IMR-90 (cell line): ENCODE results near the gene TXK. TPM values are rescaled to one million over a fixed set of nuclear protein-coding genes. Genes with fewer than 3 reads are reported as not detected.

ENCODE experiments used
- ATAC-seq: fragments of 200-7000 bp; cut with Tn5 transposase; 2 replicates; pipeline ENCODE4 v1.9.1; 2020; ENCODE audit warnings: low read depth, mild to moderate bottlenecking, moderate library complexity
- BruUV-seq: library from RNA; stranded (reverse); fragments of 400-500 nt; replicated peaks from 2 replicates; lab custom pipeline; 2021; lab: Mats Ljungman, UMichigan
- CTCF ChIA-PET: fragments of 300-600 bp; formaldehyde crosslinking; extraction: SDS; loops from one replicate; lab custom pipeline; 2021; ENCODE audit warnings: antibody characterized with exemption; lab: Yijun Ruan, JAX
- POLR2A ChIA-PET: fragments of 300-600 bp; sonication (Branson Sonifier 250); formaldehyde crosslinking; loops from one replicate; lab custom pipeline; 2022; ENCODE audit warnings: antibody characterized with exemption; ENCODE audit not compliant: unreplicated experiment; lab: Charles Lee
- DNase-seq: peaks from one replicate; pipeline ENCODE4 v3.0.0; 2013
- H2AFZ ChIP-seq: replicated peaks from 2 replicates; pipeline ENCODE3; 2013; ENCODE audit warnings: low read length, mild to moderate bottlenecking; ENCODE audit not compliant: poor library complexity
- H2AK5ac ChIP-seq: 2 replicates; pipeline ENCODE4 v1.6.1; 2013; ENCODE audit warnings: low read depth, low read length, inconsistent platforms
- H2AK9ac ChIP-seq: replicated peaks from 2 replicates; pipeline ENCODE3; 2013; ENCODE audit warnings: mild to moderate bottlenecking, low read depth, low read length, moderate library complexity; ENCODE audit not compliant: poor library complexity
- H2BK120ac ChIP-seq: 2 replicates; pipeline ENCODE4 v1.6.1; 2013; ENCODE audit warnings: low read depth, low read length, inconsistent platforms
- H2BK15ac ChIP-seq: 3 replicates; pipeline ENCODE4 v1.6.1; 2013; ENCODE audit warnings: low read depth, low read length, inconsistent platforms
- H2BK20ac ChIP-seq: 2 replicates; pipeline ENCODE4 v1.6.1; 2013; ENCODE audit warnings: low read depth, mild to moderate bottlenecking, inconsistent platforms, low read length, moderate library complexity
- H2BK5ac ChIP-seq: 2 replicates; pipeline ENCODE4 v1.6.1; 2013; ENCODE audit warnings: mild to moderate bottlenecking, low read depth, low read length, inconsistent platforms; ENCODE audit not compliant: poor library complexity, severe bottlenecking
- H3K14ac ChIP-seq: replicated peaks from 2 replicates; pipeline ENCODE4 v1.6.1; 2013; ENCODE audit warnings: low read depth, low read length, inconsistent platforms
- H3K18ac ChIP-seq: 2 replicates; pipeline ENCODE4 v1.6.1; 2013; ENCODE audit warnings: low read depth, low read length, control low read depth
- H3K23ac ChIP-seq: 2 replicates; pipeline ENCODE4 v1.6.1; 2013; ENCODE audit warnings: low read depth, low read length, inconsistent platforms
- H3K27ac ChIP-seq: 2 replicates; pipeline ENCODE4 v1.5.1; 2013; ENCODE audit warnings: mild to moderate bottlenecking, control low read depth, low read length; ENCODE audit not compliant: insufficient read depth
- H3K27me3 ChIP-seq: 2 replicates; pipeline ENCODE4 v1.6.1; 2013; ENCODE audit warnings: low read length; ENCODE audit not compliant: control insufficient read depth, insufficient read depth
- H3K36me3 ChIP-seq: 2 replicates; pipeline ENCODE4 v1.6.1; 2013; ENCODE audit warnings: low read length, mixed read lengths; ENCODE audit not compliant: control insufficient read depth, insufficient read depth
- H3K4ac ChIP-seq: 2 replicates; pipeline ENCODE4 v1.6.1; 2013; ENCODE audit warnings: low read depth, low read length, inconsistent platforms
- H3K4me1 ChIP-seq: 2 replicates; pipeline ENCODE4 v1.6.1; 2013; ENCODE audit warnings: low read length, mixed read lengths; ENCODE audit not compliant: control insufficient read depth, insufficient read depth
- H3K4me2 ChIP-seq: 2 replicates; pipeline ENCODE4 v1.6.1; 2013; ENCODE audit warnings: low read depth, mild to moderate bottlenecking, control low read depth, low read length, moderate library complexity
- H3K4me3 ChIP-seq: 2 replicates; pipeline ENCODE4 v1.5.1; 2013; ENCODE audit warnings: low read depth, mild to moderate bottlenecking, control low read depth, low read length, moderate library complexity; ENCODE audit not compliant: insufficient read depth
- H3K56ac ChIP-seq: 2 replicates; pipeline ENCODE4 v1.6.1; 2013; ENCODE audit warnings: low read length, inconsistent platforms; ENCODE audit not compliant: insufficient read depth; ENCODE audit errors: extremely low read depth
- H3K79me1 ChIP-seq, 2 experiments: 2 replicates each; pipeline ENCODE4 v1.6.1; 2013; ENCODE audit warnings: low read length in 2 of 2, inconsistent platforms in 1 of 2, low read depth in 1 of 2
- H3K9ac ChIP-seq: 2 replicates; pipeline ENCODE4 v1.6.1; 2013; ENCODE audit warnings: low read depth, low read length, control low read depth
- H3K9me1 ChIP-seq: 2 replicates; pipeline ENCODE4 v1.6.1; 2013; ENCODE audit warnings: low read length, inconsistent platforms; ENCODE audit not compliant: insufficient read depth
- H3K9me3 ChIP-seq: 2 replicates; pipeline ENCODE4 v1.6.1; 2013; ENCODE audit warnings: low read length; ENCODE audit not compliant: control insufficient read depth, insufficient read depth
- H4K20me1 ChIP-seq: 2 replicates; pipeline ENCODE4 v1.6.1; 2013; ENCODE audit warnings: low read length, inconsistent platforms; ENCODE audit not compliant: insufficient read depth
- H4K5ac ChIP-seq: 2 replicates; pipeline ENCODE4 v1.6.1; 2013; ENCODE audit warnings: mild to moderate bottlenecking, low read depth, low read length, control low read depth
- H4K8ac ChIP-seq, 2 experiments: 2 replicates each; pipeline ENCODE4 v1.6.1; 2013; ENCODE audit warnings: low read depth in 2 of 2, low read length in 2 of 2, control low read depth in 1 of 2, inconsistent platforms in 1 of 2
- H4K91ac ChIP-seq: 2 replicates; pipeline ENCODE4 v1.6.1; 2013; ENCODE audit warnings: low read depth, low read length, inconsistent platforms; ENCODE audit not compliant: insufficient read depth
- BHLHE40 ChIP-seq: fragments of 150-350 bp; IDR thresholded peaks from 2 replicates; pipeline ENCODE4 v1.6.1; 2016; ENCODE audit warnings: mild to moderate bottlenecking, low read depth, low read length
- CEBPB ChIP-seq: IDR thresholded peaks from 2 replicates; pipeline ENCODE4 v1.6.1; 2012; ENCODE audit warnings: low read depth, low read length, improper control_type of control experiment
- CHD1 ChIP-seq: IDR thresholded peaks from 2 replicates; pipeline ENCODE4 v1.6.1; 2012; ENCODE audit warnings: low read depth, low read length, improper control_type of control experiment
- CTCF ChIP-seq: conservative IDR thresholded peaks from 2 replicates; pipeline ENCODE4 v1.5.1; 2012; ENCODE audit warnings: mild to moderate bottlenecking, low read depth, low read length, improper control_type of control experiment
- ELK1 ChIP-seq: fragments of 150-350 bp; IDR thresholded peaks from 2 replicates; pipeline ENCODE4 v1.6.1; 2016; ENCODE audit warnings: low read depth, mild to moderate bottlenecking, low read length, moderate library complexity, borderline replicate concordance
- FOS ChIP-seq: fragments of 150-350 bp; IDR thresholded peaks from 2 replicates; pipeline ENCODE4 v1.6.1; 2016; ENCODE audit warnings: low read depth, low read length
- MAFK ChIP-seq: IDR thresholded peaks from 2 replicates; pipeline ENCODE4 v1.6.1; 2012; ENCODE audit warnings: low read depth, low read length, improper control_type of control experiment
- MAZ ChIP-seq: IDR thresholded peaks from 2 replicates; pipeline ENCODE4 v1.6.1; 2012; ENCODE audit warnings: low read depth, mild to moderate bottlenecking, low read length, improper control_type of control experiment, moderate library complexity, borderline replicate concordance
- MXI1 ChIP-seq: IDR thresholded peaks from 2 replicates; pipeline ENCODE4 v1.6.1; 2012; ENCODE audit warnings: low read depth, mild to moderate bottlenecking, low read length, moderate library complexity, borderline replicate concordance
- NFE2L2 ChIP-seq: fragments of 150-350 bp; IDR thresholded peaks from 2 replicates; pipeline ENCODE4 v1.6.1; 2016; ENCODE audit warnings: low read depth, mild to moderate bottlenecking, low read length
- POLR2A ChIP-seq: IDR thresholded peaks from 2 replicates; pipeline ENCODE4 v1.6.1; 2012; ENCODE audit warnings: mild to moderate bottlenecking, low read depth, low read length
- RAD21 ChIP-seq: IDR thresholded peaks from 2 replicates; pipeline ENCODE4 v1.6.1; 2012; ENCODE audit warnings: low read length, improper control_type of control experiment
- RCOR1 ChIP-seq: IDR thresholded peaks from 2 replicates; pipeline ENCODE4 v1.6.1; 2012; ENCODE audit warnings: mild to moderate bottlenecking, low read length, improper control_type of control experiment; ENCODE audit not compliant: insufficient replicate concordance
- RFX5 ChIP-seq: IDR thresholded peaks from 2 replicates; pipeline ENCODE4 v1.8.0; 2012; ENCODE audit warnings: low read depth, mild to moderate bottlenecking, low read length, moderate library complexity
- SMC3 ChIP-seq: fragments of 150-350 bp; IDR thresholded peaks from 2 replicates; pipeline ENCODE4 v1.6.1; 2016; ENCODE audit warnings: low read depth, mild to moderate bottlenecking, antibody characterized with exemption, low read length, moderate library complexity
- USF2 ChIP-seq: fragments of 150-350 bp; IDR thresholded peaks from 2 replicates; pipeline ENCODE4 v1.6.1; 2017; ENCODE audit warnings: mild to moderate bottlenecking, antibody characterized with exemption, low read length, low read depth
- WGBS, 2 experiments: methylation state at CpG; one replicate each; pipeline versions ENCODE4 v1.1.5 to v1.1.7; 2013; ENCODE audit warnings: missing lambda C conversion rate in 2 of 2; ENCODE audit not compliant: insufficient read length in 1 of 2; ENCODE audit errors: extremely low coverage in 2 of 2; 5-methylcytosine and 5-hydroxymethylcytosine counted together
- dilution Hi-C: fragments of 300-500 bp; cut with HindIII; formaldehyde crosslinking; loops from one replicate; pipeline ENCODE4 v1.14.3; 2018; ENCODE audit warnings: low sequenced_read_pairs; ENCODE audit not compliant: unreplicated experiment
- in situ Hi-C: fragments of 300-500 bp; cut with MboI; formaldehyde crosslinking; loops from 3 replicates; pipeline ENCODE4 v1.14.3; 2019; ENCODE audit warnings: low sequenced_read_pairs, inconsistent platforms, mixed read lengths
- intact Hi-C: fragments of 100-400 bp; cut with micrococcal nuclease; formaldehyde crosslinking; loops from 2 replicates; pipeline ENCODE4 v1.10.0; 2022
- polyA plus RNA-seq, 3 experiments: library from polyadenylated mRNA; depleted of rRNA; stranded (reverse); fragments of >200 nt; gene quantifications; 2 replicates each; pipeline ENCODE4 v1.2.3, GENCODE V29; 2012; ENCODE audit warnings: low replicate concordance in 1 of 3
- total RNA-seq: library from RNA; depleted of rRNA; stranded (reverse); fragments of >200 nt; gene quantifications from 2 replicates; pipeline ENCODE4 v1.2.3, GENCODE V29; 2012

The TXK gene
- total and polyA plus RNA-seq, 2 of the 4 experiments (the other 2 are of a cell fraction): not detected

GRCh38 chr4:48126621-48127020, 7.4 kb downstream of the TXK start:
- H2AFZ ChIP-seq: no peak overlapping the region
- H4K5ac ChIP-seq: no peak overlapping the region
- H3K23ac ChIP-seq: 0 out of 2 replicates have a peak overlapping the region, but pooled peaks have one; percentile 29
- peaks cover 1% of the 10 kb centered on the region; the same call in 1 of the 2 replicates for H3K4me1 ChIP-seq
- H2BK20ac ChIP-seq: no peak overlapping the region
- H2AK5ac ChIP-seq: no peak overlapping the region; the same call in 1 of the 2 replicates
- in situ Hi-C loops: no loop called here
- no peak overlapping the region for H3K14ac ChIP-seq
- no peak overlapping the region for H2BK5ac ChIP-seq
- no peaks in the 10 kb centered on the region for H3K79me1 ChIP-seq
- no peaks in the 10 kb centered on the region for H3K36me3 ChIP-seq
- ChIA-PET CTCF (interaction anchor here (1.0 kb wide), 1 partner anchor 8 kb away, joined by 4 read pairs; no protein-coding TSS in a partner anchor), POLR2A (no interaction called here)
- H3K27ac ChIP-seq: no peak overlapping the region
- H4K20me1 ChIP-seq: no peaks in the 10 kb centered on the region
- H2AK9ac ChIP-seq: no peak overlapping the region
- peaks cover 6% of the 10 kb centered on the region; the same call in 1 of the 2 replicates for H3K9me1 ChIP-seq
- no peak overlapping the region for H3K18ac ChIP-seq
- H3K4me2 ChIP-seq: no peak overlapping the region
- WGBS, 2 experiments: no CpG with 5 or more reads among the region's 1 CpG
- no peak for TF ChIP-seq SMC3
- TF ChIP-seq RFX5: no peak
- no peak for TF ChIP-seq RAD21
- no peak for TF ChIP-seq BHLHE40
- TF ChIP-seq CTCF: no peak
- no peak for TF ChIP-seq RCOR1
- TF ChIP-seq CHD1: no peak
- no peak for TF ChIP-seq MAFK
- TF ChIP-seq MAZ: no peak
- TF ChIP-seq NFE2L2: no peak
- no peak for TF ChIP-seq CEBPB
- TF ChIP-seq POLR2A: no peak
- no peak for TF ChIP-seq FOS
- no peak for TF ChIP-seq ELK1
- TF ChIP-seq MXI1: no peak
- no peak for TF ChIP-seq USF2
- peaks cover 2% of the 10 kb centered on the region; the same call in 1 of the 2 replicates for H3K27me3 ChIP-seq
- no peak overlapping the region for H3K4me3 ChIP-seq
- ATAC-seq: no peak
- no peak overlapping the region for H3K9ac ChIP-seq
- intact Hi-C loops: loop anchor here (5.0 kb wide), 2 partner anchors 146 to 421 kb away; no protein-coding TSS in a partner anchor
- H4K91ac ChIP-seq: no peak overlapping the region
- DNase-seq: no peak
- BruUV-seq: no TSS peak
- no peak overlapping the region for H3K56ac ChIP-seq
- no peak overlapping the region for H4K8ac ChIP-seq
- no peaks in the 10 kb centered on the region for H3K9me3 ChIP-seq
- no peak overlapping the region for H2BK120ac ChIP-seq
- dilution Hi-C loops: no loop called here
- H2BK15ac ChIP-seq: no peak overlapping the region
- H3K4ac ChIP-seq: no peak overlapping the region
